Ascending aorta (tissue), 2 donors: ENCODE results near the gene FAM3C. TPM values are rescaled to one million over a fixed set of nuclear protein-coding genes. Genes with fewer than 3 reads are reported as not detected.

Experiments
- DNase-seq, 2 donors: peaks; one replicate each; pipeline ENCODE4 v3.0.0-alpha.2; 2019; ENCODE audit warnings: low spot score in 2 of 2
- H3K27ac ChIP-seq, 2 donors: fragments of 200-600 bp; sonication (generic); one replicate each; pipeline ENCODE4 v1.5.1; 2016 to 2017; ENCODE audit warnings: mild to moderate bottlenecking in 1 of 2
- H3K27me3 ChIP-seq: fragments of 200-600 bp; sonication (generic); one replicate; pipeline ENCODE4 v1.5.1; 2017
- H3K36me3 ChIP-seq, 2 donors: fragments of 200-600 bp; sonication (generic); one replicate each; pipeline ENCODE4 v1.5.1; 2016
- H3K4me1 ChIP-seq, 2 donors: fragments of 200-600 bp; sonication (generic); one replicate each; pipeline ENCODE4 v1.5.1; 2016 to 2017; ENCODE audit warnings: mild to moderate bottlenecking in 1 of 2
- H3K4me3 ChIP-seq, 2 donors: fragments of 200-600 bp; sonication (generic); one replicate each; pipeline ENCODE4 v1.5.1; 2016 to 2017; ENCODE audit warnings: mild to moderate bottlenecking in 1 of 2
- H3K9me3 ChIP-seq, 2 donors: fragments of 200-600 bp; sonication (generic); one replicate each; pipeline ENCODE4 v1.5.1; 2016
- intact Hi-C: fragments of 100-400 bp; cut with DNase I; formaldehyde crosslinking; loops from one replicate; pipeline ENCODE4 v1.15.1; 2023
- total RNA-seq: library from RNA; depleted of rRNA; stranded (reverse); fragments of >200 nt; gene quantifications from one replicate; pipeline ENCODE4 v1.1.0, GENCODE V29; 2016
- TF ChIP-seq, protein P1 (sequence below), 3 experiments: fragments of 200-600 bp in 2 of 3; fragments of 450-650 bp in 1 of 3; sonication (generic) in 2 of 3; IDR thresholded peaks; one replicate each; pipeline ENCODE4 v1.5.1; 2016 to 2019; ENCODE audit warnings: antibody characterized with exemption in 3 of 3, mild to moderate bottlenecking in 1 of 3, moderate library complexity in 1 of 3

The FAM3C gene
- total RNA-seq, 1 donor from 2014 or later = 27.6 TPM

DNA sequence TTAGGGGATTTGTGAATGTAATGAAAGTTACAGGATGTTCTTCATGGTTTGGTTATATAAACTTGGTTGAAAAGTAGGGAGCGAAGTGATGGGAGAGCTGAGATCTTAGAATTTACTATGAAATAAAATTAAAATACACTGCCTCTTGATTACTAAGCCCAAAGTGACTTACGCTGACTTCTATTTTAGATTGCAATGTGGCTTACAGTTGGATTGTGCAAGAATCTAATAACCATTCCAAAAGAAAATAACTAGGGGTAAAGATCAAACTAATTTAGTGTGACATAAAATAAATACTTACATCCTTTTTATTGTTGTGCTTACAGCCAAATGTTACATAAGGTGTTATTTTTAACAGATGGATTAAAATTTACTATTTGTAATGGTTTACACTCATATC lies 52.0 kb downstream of the FAM3C start:
- no peaks in the 10 kb centered on the region for H3K4me1 ChIP-seq
- no peaks in the 10 kb centered on the region for H3K27me3 ChIP-seq
- intact Hi-C loops = no loop called here
- no peak for DNase-seq
- H3K4me3 ChIP-seq = no peak overlapping the region
- H3K9me3 ChIP-seq = no peaks in the 10 kb centered on the region
- no peaks in the 10 kb centered on the region for H3K36me3 ChIP-seq
- TF ChIP-seq, protein P1, sequence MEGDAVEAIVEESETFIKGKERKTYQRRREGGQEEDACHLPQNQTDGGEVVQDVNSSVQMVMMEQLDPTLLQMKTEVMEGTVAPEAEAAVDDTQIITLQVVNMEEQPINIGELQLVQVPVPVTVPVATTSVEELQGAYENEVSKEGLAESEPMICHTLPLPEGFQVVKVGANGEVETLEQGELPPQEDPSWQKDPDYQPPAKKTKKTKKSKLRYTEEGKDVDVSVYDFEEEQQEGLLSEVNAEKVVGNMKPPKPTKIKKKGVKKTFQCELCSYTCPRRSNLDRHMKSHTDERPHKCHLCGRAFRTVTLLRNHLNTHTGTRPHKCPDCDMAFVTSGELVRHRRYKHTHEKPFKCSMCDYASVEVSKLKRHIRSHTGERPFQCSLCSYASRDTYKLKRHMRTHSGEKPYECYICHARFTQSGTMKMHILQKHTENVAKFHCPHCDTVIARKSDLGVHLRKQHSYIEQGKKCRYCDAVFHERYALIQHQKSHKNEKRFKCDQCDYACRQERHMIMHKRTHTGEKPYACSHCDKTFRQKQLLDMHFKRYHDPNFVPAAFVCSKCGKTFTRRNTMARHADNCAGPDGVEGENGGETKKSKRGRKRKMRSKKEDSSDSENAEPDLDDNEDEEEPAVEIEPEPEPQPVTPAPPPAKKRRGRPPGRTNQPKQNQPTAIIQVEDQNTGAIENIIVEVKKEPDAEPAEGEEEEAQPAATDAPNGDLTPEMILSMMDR (IDR thresholded peaks at IDR 0.05) = no peak
- H3K27ac ChIP-seq = no peak overlapping the region

DNA sequence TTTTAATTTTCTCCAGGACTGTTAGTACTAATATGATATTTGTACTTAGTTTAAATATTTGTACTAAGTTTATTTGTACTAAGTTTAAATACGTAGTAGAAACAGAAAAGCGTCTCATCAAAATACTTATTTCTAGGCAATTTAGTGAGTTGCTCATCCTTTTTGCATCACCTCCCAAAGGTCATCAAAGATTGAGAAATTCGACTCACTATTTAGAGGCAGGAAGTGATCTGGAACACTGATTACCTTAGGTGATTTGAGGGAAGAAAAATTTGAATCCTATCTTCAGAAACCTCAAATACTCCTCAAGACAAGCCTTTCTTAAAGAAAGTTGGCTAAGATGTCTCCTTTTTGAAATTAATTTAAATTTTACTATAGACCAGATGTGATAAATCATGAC lies 52.8 kb downstream of the FAM3C start:
- H3K27me3 ChIP-seq = no peaks in the 10 kb centered on the region
- no peaks in the 10 kb centered on the region for H3K4me1 ChIP-seq
- TF ChIP-seq, protein P1 (IDR thresholded peaks at IDR 0.05) = no peak
- DNase-seq = no peak
- H3K27ac ChIP-seq = no peak overlapping the region
- no peaks in the 10 kb centered on the region for H3K36me3 ChIP-seq
- H3K4me3 ChIP-seq = no peak overlapping the region
- H3K9me3 ChIP-seq = no peaks in the 10 kb centered on the region
- intact Hi-C loops = no loop called here

DNA sequence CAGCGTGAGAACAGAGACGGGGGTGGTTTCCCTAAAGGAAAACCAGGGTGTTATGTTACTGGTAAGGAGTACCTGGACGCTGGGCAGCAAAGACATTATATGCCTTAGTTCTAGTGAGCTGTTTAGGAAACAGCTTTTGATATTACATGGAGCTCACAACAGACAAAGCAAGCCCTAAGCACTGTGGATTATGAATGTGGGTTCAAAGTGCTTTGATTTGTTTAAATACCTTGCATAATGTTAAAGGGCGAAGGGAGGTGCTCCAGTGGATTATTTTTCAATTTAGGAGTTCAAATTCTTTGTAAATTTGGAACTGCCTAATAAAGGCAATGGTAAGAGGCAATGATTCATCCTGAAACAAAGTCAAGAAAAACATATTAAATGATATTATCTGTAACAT lies 53.5 kb downstream of the FAM3C start:
- TF ChIP-seq, protein P1 (IDR thresholded peaks at IDR 0.05) = no peak
- Histone ChIP-seq H3K27me3 (no peaks in the 10 kb centered on the region), H3K36me3 (no peaks in the 10 kb centered on the region), H3K9me3 (no peaks in the 10 kb centered on the region), H3K27ac (no peak overlapping the region), H3K4me3 (no peak overlapping the region), H3K4me1 (no peaks in the 10 kb centered on the region)
- intact Hi-C loops = no loop called here
- no peak for DNase-seq

DNA sequence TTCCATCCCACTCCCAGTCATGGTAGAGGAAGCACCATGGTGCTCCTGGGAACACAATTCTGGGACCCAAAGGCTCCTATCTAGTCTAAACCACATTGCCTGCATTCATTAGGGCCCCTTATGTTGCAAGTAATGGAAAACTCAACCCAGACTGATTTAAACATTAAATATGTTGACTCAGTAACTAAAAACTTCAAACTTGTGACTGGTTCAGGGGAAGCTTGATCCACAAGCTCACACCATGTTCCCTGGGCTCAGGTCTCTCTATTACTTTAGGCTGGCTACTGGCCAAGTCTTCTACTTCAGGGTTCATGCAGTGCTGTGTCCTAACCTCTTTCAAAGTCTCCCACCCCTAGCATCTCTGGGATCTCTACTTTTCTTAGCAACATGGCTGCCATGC lies 54.2 kb downstream of the FAM3C start:
- no peak for DNase-seq
- H3K9me3 ChIP-seq = no peaks in the 10 kb centered on the region
- intact Hi-C loops = no loop called here

DNA sequence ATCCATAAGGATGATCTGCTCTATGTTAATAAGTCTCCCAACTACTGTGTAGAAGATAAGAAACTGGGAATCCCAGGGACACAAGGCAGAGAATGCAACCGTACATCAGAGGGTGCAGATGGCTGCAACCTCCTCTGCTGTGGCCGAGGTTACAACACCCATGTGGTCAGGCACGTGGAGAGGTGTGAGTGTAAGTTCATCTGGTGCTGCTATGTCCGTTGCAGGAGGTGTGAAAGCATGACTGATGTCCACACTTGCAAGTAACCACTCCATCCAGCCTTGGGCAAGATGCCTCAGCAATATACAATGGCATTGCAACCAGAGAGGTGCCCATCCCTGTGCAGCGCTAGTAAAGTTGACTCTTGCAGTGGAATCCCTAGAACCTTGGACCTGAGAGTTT lies 57.0 kb downstream of the FAM3C start:
- Histone ChIP-seq H3K9me3 (no peaks in the 10 kb centered on the region), H3K4me1 (no peaks in the 10 kb centered on the region), H3K27me3 (no peaks in the 10 kb centered on the region), H3K36me3 (no peaks in the 10 kb centered on the region), H3K27ac (no peak overlapping the region), H3K4me3 (no peak overlapping the region)
- no peak for DNase-seq
- TF ChIP-seq, protein P1 (IDR thresholded peaks at IDR 0.05) = no peak
- intact Hi-C loops = no loop called here

More for the DNA sequence above, 54.2 kb downstream of the FAM3C start:
- no peaks in the 10 kb centered on the region for H3K36me3 ChIP-seq
- TF ChIP-seq, protein P1 (IDR thresholded peaks at IDR 0.05) = no peak
- H3K4me3 ChIP-seq = no peak overlapping the region
- H3K4me1 ChIP-seq = no peaks in the 10 kb centered on the region
- H3K27me3 ChIP-seq = no peaks in the 10 kb centered on the region
- no peak overlapping the region for H3K27ac ChIP-seq

DNA sequence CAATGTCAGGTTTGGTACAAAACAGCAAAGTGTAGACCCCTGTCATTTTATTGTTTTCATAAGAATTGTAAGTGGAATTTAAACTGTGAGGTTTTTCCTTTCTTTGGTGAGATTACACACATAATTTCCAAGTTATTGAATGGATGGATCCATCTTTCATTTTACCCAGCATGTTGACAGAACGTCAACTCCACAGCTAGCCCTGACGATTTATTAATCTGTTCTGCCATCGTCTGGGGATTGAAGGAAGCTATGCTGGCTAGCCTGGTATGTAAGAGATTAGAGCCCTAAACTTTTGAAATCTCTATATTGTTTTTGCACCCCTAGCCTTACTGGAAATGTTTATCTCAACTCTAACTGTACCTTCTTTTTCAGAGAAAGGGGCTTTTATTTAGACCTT lies 58.7 kb downstream of the FAM3C start:
- intact Hi-C loops = no loop called here
- no peak for DNase-seq
- Histone ChIP-seq H3K27me3 (no peaks in the 10 kb centered on the region), H3K36me3 (no peaks in the 10 kb centered on the region), H3K9me3 (no peaks in the 10 kb centered on the region), H3K4me3 (no peak overlapping the region), H3K27ac (no peak overlapping the region), H3K4me1 (no peaks in the 10 kb centered on the region)
- TF ChIP-seq, protein P1 (IDR thresholded peaks at IDR 0.05) = no peak
